ENCODE results near the gene PDXP.
"Not testable (repeated sequence)": the region's sequence is repeated elsewhere in the genome, so short reads cannot be mapped to it uniquely, and the experiment has no call there.

PDXP gene, protein sequence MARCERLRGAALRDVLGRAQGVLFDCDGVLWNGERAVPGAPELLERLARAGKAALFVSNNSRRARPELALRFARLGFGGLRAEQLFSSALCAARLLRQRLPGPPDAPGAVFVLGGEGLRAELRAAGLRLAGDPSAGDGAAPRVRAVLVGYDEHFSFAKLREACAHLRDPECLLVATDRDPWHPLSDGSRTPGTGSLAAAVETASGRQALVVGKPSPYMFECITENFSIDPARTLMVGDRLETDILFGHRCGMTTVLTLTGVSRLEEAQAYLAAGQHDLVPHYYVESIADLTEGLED

DNA sequence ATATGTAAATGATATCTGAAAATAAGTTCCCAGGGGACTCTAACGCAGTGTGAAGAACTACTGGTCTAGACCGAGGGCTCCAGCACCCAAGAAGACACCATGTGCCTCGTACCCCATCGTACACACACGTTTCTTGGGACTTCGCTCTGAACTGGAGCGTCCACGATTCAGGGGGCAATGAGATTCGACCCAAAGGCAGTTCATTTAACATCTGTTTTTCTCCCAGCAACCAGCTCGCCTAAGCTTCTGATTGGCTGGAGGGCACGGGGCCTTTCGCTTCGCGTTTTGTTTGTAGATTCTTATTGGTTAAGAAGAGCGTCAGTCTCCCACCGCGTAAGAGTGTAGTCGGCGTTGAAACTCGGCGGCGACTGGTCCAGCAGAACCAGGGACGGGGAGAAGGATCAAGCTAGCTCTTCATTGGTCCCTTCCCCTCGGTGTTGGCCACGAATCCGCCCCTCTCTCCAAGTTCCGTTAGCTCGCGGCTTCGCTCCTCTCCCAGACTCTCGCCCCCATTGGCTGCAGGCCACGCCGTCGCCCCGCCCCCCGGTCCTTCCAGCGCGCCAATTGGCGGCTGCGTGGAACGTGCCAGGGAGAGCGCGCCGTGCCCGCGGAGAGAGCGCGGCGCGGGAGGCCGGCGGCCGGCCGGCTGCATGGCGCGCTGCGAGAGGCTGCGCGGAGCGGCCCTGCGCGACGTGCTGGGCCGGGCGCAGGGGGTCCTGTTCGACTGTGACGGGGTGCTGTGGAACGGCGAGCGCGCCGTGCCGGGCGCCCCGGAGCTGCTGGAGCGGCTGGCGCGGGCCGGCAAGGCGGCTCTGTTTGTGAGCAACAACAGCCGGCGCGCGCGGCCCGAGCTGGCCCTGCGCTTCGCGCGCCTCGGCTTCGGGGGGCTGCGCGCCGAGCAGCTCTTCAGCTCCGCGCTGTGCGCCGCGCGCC, at the start of gene PDXP:
Gene PDXP (plus strand): TSS at position 591 of the 933 bp plus-strand sequence. CDS start 60 bp downstream, at position 651.
- TF ChIP-seq, protein P1, sequence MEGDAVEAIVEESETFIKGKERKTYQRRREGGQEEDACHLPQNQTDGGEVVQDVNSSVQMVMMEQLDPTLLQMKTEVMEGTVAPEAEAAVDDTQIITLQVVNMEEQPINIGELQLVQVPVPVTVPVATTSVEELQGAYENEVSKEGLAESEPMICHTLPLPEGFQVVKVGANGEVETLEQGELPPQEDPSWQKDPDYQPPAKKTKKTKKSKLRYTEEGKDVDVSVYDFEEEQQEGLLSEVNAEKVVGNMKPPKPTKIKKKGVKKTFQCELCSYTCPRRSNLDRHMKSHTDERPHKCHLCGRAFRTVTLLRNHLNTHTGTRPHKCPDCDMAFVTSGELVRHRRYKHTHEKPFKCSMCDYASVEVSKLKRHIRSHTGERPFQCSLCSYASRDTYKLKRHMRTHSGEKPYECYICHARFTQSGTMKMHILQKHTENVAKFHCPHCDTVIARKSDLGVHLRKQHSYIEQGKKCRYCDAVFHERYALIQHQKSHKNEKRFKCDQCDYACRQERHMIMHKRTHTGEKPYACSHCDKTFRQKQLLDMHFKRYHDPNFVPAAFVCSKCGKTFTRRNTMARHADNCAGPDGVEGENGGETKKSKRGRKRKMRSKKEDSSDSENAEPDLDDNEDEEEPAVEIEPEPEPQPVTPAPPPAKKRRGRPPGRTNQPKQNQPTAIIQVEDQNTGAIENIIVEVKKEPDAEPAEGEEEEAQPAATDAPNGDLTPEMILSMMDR (conservative IDR thresholded peaks at IDR 0.05; ENCODE audit: low read depth, low read length): no peak
- peak within 1 kb of the TSS; percentile 71 for H3K4me3 ChIP-seq (ENCODE audit: low read length)
- peak; percentile 100 for DNase-seq (ENCODE audit: low read depth)

DNA sequence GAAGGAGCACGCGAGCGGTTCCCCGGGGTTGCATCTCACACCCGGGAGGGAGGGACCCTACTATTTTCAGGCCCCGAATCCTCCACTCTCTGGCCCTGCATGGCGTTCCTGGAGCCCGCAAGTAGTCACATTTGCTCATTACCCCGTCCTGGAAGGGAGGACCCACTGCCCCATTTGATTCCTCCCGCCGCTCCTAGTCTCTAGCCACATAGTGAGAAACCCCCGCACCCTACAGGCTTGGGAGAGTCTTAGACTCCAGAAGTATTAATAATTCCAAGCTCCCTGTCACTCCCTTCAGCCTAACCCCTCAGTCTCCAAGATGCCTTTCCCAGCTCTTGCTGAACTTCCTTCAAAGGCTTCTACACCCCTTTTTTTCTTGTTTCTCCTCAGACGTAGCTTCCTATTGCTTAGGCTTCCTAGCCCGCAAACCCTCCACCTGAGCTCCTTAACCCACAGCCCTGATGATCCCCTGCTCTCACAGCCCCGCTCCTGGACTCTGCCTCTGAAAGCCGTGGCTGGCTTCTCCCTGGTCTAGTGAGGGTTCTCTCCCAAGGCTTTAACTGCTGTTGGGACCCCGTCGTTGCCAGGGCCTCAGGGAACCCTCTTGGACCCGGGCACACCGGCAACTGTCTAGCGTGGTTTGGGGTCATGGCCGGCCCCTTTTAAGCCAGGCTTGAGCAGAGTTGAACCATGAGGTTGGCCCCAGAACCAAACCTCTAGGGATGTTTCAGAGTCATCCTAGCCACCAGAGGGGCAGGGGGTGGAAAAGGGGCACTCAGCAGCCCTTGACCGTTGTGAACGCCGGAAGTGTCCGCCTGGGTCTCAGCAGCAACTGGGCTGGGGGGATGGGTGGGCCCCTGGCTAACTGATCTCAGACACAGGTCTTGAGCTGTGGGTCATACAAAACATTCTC, 49.0 kb upstream of the PDXP start:
- TF ChIP-seq, protein P1 (conservative IDR thresholded peaks at IDR 0.05; ENCODE audit: low read depth, low read length): no peak
- DNase-seq (ENCODE audit: low read depth): no peak
- peak overlapping the region; percentile 83 for H3K4me3 ChIP-seq (ENCODE audit: low read length)

DNA sequence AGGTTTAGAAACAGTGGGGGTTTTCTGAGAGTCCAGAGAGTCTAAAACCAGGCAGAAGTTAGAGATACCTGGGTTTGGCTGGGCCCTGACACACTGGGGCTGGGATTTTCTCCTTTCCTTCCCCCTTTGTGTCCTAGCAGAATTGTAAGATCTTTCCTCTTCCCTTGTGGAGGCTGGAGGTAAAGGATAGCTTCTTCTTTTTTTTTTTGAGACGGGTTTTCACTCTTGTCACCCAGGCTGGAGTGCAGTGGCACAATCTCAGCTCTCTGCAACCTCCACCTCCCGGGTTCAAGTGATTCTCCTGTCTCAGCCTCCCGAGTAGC, 48.4 kb upstream of the PDXP start:
- not testable (repeated sequence) for DNase-seq (ENCODE audit: low read depth)
- peak overlapping the region; percentile 83 for H3K4me3 ChIP-seq (ENCODE audit: low read length)

DNA sequence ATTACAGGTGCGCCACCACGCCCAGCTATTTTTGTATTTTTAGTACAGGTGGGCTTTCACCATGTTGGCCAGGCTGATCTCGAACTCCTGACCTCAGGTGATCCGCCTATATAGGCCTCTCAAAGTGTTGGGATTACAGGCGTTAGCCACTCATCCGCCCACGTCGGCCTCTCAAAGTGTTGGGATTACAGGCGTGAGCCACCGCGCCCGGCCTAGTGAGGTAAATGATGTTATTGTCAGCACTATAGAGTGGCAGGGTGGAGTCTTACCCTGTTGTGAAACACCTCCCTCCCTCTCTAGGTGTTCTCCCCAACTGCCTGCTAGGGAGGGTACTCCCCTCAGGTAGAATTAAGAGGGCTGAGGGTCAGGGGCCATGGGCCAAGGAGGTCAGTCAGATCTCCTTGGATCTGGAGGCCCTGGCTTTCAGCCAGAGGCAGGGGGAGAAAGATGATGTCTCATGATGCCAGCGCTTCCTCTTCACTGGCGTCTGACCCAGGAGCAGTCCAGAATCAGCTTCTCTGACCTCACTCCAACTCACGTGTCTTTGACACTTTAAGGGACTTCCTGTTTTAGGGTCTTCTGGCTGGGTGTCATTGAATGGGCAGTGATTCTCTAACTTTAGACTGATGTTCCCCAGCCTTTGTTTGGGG, 47.9 kb upstream of the PDXP start:
- DNase-seq (ENCODE audit: low read depth): no peak

DNA sequence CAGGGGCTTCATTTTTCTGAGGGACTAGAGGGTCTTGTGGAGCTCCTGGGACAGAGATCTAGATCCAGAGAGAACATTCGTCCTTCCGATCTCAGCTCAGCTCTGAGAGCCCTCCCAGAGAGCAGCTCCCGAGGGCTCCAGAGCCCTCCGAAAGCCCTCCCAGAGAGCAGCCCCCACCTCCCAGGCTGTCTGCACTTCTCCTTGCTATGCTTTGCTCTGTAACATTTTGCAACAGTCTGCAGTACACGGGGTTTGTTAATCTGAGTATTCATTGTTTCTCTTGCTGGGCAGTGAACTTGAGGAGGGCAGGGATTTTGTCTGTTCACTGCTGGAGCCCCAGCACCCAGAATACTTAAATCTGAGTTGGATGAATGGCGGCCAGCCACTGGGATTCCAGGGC, 47.3 kb upstream of the PDXP start:
- TF ChIP-seq, protein P1 (conservative IDR thresholded peaks at IDR 0.05; ENCODE audit: low read depth, low read length): no peak
- no peak overlapping the region for H3K4me3 ChIP-seq (ENCODE audit: low read length)

More for the DNA sequence above, 47.9 kb upstream of the PDXP start:
- no peak overlapping the region for H3K4me3 ChIP-seq (ENCODE audit: low read length)
- TF ChIP-seq, protein P1 (conservative IDR thresholded peaks at IDR 0.05; ENCODE audit: low read depth, low read length): no peak

DNA sequence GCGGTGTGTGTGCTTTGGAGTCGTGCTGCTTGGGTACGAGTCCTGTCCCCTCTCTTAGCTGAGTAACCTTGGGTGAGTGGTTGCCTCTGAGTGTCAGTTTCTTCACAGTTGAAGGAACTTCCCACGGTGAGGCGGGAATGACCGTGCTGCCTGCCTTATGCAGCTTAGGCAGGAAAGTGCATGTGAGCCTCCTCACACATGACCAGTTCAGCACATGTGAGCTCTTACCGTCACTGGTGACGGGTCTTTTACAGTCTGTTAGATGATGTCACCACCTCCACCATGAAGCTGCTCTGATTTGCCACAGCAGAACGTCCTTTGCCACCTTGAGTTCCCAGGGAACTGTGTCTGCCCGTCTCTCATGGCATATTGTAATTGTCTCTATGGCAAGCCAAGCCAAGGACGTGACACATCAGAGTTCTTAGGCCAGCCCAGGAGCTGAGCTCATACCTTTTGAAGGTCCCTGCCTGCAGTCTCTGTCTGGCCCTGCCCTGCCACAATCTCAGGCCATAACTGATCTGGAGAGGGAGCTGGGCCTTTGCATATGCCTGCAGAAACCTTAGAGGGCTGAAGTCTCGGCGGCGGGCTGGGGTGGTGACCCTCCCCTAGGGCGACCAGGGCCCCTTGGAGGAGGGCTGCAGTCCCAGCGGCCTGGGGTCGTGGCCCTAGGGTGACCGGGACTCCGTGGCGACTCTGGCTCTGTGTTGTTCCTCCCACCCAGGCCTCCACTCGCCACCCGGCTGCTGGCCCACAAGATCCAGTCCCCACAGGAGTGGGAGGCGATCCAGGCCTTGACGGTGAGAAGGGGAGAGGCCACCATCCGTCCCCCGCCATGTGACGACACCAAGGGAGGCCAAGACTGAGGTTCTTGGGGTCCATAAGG, 42.1 kb upstream of the PDXP start:
- DNase-seq (ENCODE audit: low read depth): no peak
- no peak overlapping the region for H3K4me3 ChIP-seq (ENCODE audit: low read length)
- TF ChIP-seq, protein P1 (conservative IDR thresholded peaks at IDR 0.05; ENCODE audit: low read depth, low read length): no peak

More for the DNA sequence above, 47.3 kb upstream of the PDXP start:
- no peak for DNase-seq (ENCODE audit: low read depth)

Measured in retinal pigment epithelial cell (primary cell).